ENCODE results near the gene AP1S1. TPM values are rescaled to one million over a fixed set of nuclear protein-coding genes. Genes with fewer than 3 reads are reported as not detected.
"Not testable (repeated sequence)": the region's sequence is repeated elsewhere in the genome, so short reads cannot be mapped to it uniquely, and the experiment has no call there.

AP1S1 gene
- polyA plus RNA-seq, 1 experiment = 197 TPM

- no peak for DNase-seq (ENCODE audit: low read depth, low spot score)
- H3K9me3 ChIP-seq (ENCODE audit: control insufficient read depth, insufficient read depth, low read length) = no peaks in the 10 kb centered on the region; the same call in 1 of the 2 replicates
- TF ChIP-seq CTCF (IDR thresholded peaks at IDR 0.05; ENCODE audit: low read depth, low read length) = no peak
- H3K27me3 ChIP-seq (ENCODE audit: control insufficient read depth, insufficient read depth, low read length) = peaks cover 32% of the 10 kb centered on the region
- CTCF ChIA-PET = no interaction called here
- no peak overlapping the region for H3K27ac ChIP-seq (ENCODE audit: low read depth, low read length)
- H3K4me3 ChIP-seq (ENCODE audit: low read depth, low read length) = no peak overlapping the region
- POLR2A ChIA-PET = no interaction called here
These were observed 43.7 kb downstream of the AP1S1 start for GRCh38 chr7:101197991-101198390.

- no peak for TF ChIP-seq CTCF (IDR thresholded peaks at IDR 0.05; ENCODE audit: low read depth, low read length)
- Histone ChIP-seq H3K4me3 (ENCODE audit: low read depth, low read length) (no peak overlapping the region), H3K9me3 (ENCODE audit: control insufficient read depth, insufficient read depth, low read length) (no peaks in the 10 kb centered on the region; the same call in 1 of the 2 replicates), H3K27ac (ENCODE audit: low read depth, low read length) (no peak overlapping the region), H3K27me3 (ENCODE audit: control insufficient read depth, insufficient read depth, low read length) (peaks cover 37% of the 10 kb centered on the region)
- no peak for DNase-seq (ENCODE audit: low read depth, low spot score)
- ChIA-PET POLR2A (no interaction called here), CTCF (no interaction called here)
These were observed 44.2 kb downstream of the AP1S1 start for GRCh38 chr7:101198476-101198875.

- not testable (repeated sequence) for DNase-seq (ENCODE audit: low read depth, low spot score); H3K9me3 ChIP-seq (ENCODE audit: control insufficient read depth, insufficient read depth, low read length); H3K27ac ChIP-seq (ENCODE audit: low read depth, low read length); H3K4me3 ChIP-seq (ENCODE audit: low read depth, low read length)
- ChIA-PET CTCF (interaction anchor here (0.9 to 1.0 kb wide), 2 partner anchors 18 to 55 kb away, joined by 4 to 5 read pairs; partner anchors contain the start of genes PLOD3 and ZNHIT1), POLR2A (interaction anchor here (0.7 kb wide), 2 partner anchors 397 to 1102 kb away, joined by 7 to 9 read pairs; no protein-coding TSS in a partner anchor)
- H3K27me3 ChIP-seq (ENCODE audit: control insufficient read depth, insufficient read depth, low read length) = peaks cover 39% of the 10 kb centered on the region
These were observed 45.2 kb downstream of the AP1S1 start for GRCh38 chr7:101199522-101199921.

GRCh38 chr7:101200504-101200861 is 46.2 kb downstream of the AP1S1 start:
- no peak overlapping the region for H3K4me3 ChIP-seq (ENCODE audit: low read depth, low read length)
- TF ChIP-seq CTCF (IDR thresholded peaks at IDR 0.05; ENCODE audit: low read depth, low read length) = no peak
- CTCF ChIA-PET = interaction anchor here (0.6 to 3.4 kb wide), 5 partner anchors 8 to 509 kb away, joined by 3 to 30 read pairs (median 4); partner anchors contain the start of genes PLOD3 and ZNHIT1
- H3K27me3 ChIP-seq (ENCODE audit: control insufficient read depth, insufficient read depth, low read length) = peaks cover 39% of the 10 kb centered on the region
- H3K27ac ChIP-seq (ENCODE audit: low read depth, low read length) = no peak overlapping the region
- DNase-seq (ENCODE audit: low read depth, low spot score) = no peak
- no peaks in the 10 kb centered on the region; the same call in 1 of the 2 replicates for H3K9me3 ChIP-seq (ENCODE audit: control insufficient read depth, insufficient read depth, low read length)
- POLR2A ChIA-PET = no interaction called here

- no peak within 1 kb of the TSS for H3K4me3 ChIP-seq (ENCODE audit: low read depth, low read length)
- POLR2A ChIA-PET = no interaction called here
- no peaks in the 10 kb centered on the region; the same call in 1 of the 2 replicates for H3K9me3 ChIP-seq (ENCODE audit: control insufficient read depth, insufficient read depth, low read length)
- H3K27me3 ChIP-seq (ENCODE audit: control insufficient read depth, insufficient read depth, low read length) = peaks cover 39% of the 10 kb centered on the region
- no peak for DNase-seq (ENCODE audit: low read depth, low spot score)
- TF ChIP-seq CTCF (IDR thresholded peaks at IDR 0.05; ENCODE audit: low read depth, low read length) = no peak
- CTCF ChIA-PET = interaction anchor here (0.8 to 3.4 kb wide), 3 partner anchors 9 to 114 kb away, joined by 3 to 30 read pairs (median 4); partner anchors contain the start of genes PLOD3 and ZNHIT1
- no peak within 1 kb of the TSS for H3K27ac ChIP-seq (ENCODE audit: low read depth, low read length)
These were observed 46.8 kb downstream of the AP1S1 start, which contains the start of gene MOGAT3 for GRCh38 chr7:101200862-101201599. Gene MOGAT3 (minus strand): TSS chr7:101201036. CDS start chr7:101200854, 182 bp downstream.

Data from AG04450 (cell line).